ENCODE results near the gene TMTC3. TPM values are rescaled to one million over a fixed set of nuclear protein-coding genes. Genes with fewer than 3 reads are reported as not detected.

The TMTC3 gene
- total and polyA plus RNA-seq, 2 of the 8 experiments (the other 6 are each of a cell fraction or from before 2014, with no cell fraction given) = 7.0 to 45.1 TPM

DNA sequence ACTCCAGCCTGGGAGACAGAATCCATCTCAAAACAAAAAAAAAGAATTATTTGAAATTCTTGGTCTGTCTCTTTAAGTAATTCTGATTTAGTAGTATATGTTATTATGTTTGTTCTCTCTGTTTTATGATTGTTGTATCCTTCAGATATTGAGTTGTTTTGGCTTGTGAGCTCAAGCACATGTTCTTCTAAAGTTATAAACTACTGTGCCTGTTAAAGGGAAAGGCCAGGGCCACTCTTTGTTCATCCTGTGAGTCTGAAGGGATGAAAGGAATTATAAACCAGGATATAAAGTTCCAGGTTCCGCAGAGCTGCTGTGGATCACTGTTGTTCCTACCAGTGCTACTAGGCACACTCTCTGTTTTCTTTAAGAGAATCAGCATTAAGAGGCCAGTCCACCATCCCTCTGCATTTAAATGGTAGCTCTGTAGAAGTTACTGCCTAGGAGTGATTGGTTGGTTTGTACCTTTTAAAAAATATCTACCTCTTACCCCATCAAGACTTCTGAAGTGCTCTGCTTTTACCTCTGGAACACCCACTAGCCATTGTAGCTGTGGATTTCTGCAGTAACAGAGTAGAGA is 14.1 kb downstream of the TMTC3 start:
- H3K27ac ChIP-seq (ENCODE audit: low read depth, low read length) = no peak overlapping the region
- peaks cover 2 to 10% (median 6%) of the 10 kb centered on the region in 4 experiments; a peak in 4 of 7 replicates for H3K4me1 ChIP-seq (replicated peaks in 1 of 4; ENCODE audit: control insufficient read depth in 3 of 4, insufficient read depth in 4 of 4, low read length in 3 of 4)
- no peak overlapping the region for H3K14ac ChIP-seq (ENCODE audit: insufficient read length)
- ChIA-PET POLR2A (ENCODE audit: partially characterized antibody) (interaction anchor here (1.4 kb wide), 1 partner anchor 14 kb away, joined by 4 read pairs; the partner anchor contains the start of genes CEP290 and TMTC3), CTCF (ENCODE audit: partially characterized antibody) (interaction anchor here (0.5 to 1.0 kb wide), 4 partner anchors 10 to 857 kb away, joined by 3 read pairs; no protein-coding TSS in a partner anchor)
- no peak overlapping the region for H4K91ac ChIP-seq (replicated peaks; ENCODE audit: insufficient read length, low read length)
- H3K23me2 ChIP-seq (ENCODE audit: low read depth, low read length) = no peaks in the 10 kb centered on the region
- no peak for DNase-seq (ENCODE audit: low read depth in 1 of 2, low spot score in 2 of 2)
- H3K23ac ChIP-seq (ENCODE audit: insufficient read length) = no peak overlapping the region
- H3K79me1 ChIP-seq (ENCODE audit: low read depth, low read length) = no peaks in the 10 kb centered on the region
- H2AK5ac ChIP-seq (ENCODE audit: low read depth, low read length) = no peak overlapping the region
- no peak for FAIRE-seq
- no peak overlapping the region for H4K8ac ChIP-seq (ENCODE audit: extremely low read depth, insufficient read depth, low read length)
- no peak overlapping the region for H3K9ac ChIP-seq (replicated peaks in 1 of 4; ENCODE audit: extremely low read depth in 1 of 4, low read depth in 3 of 4, low read length in 3 of 4)
- no peak overlapping the region for H3K4me3 ChIP-seq (ENCODE audit: extremely low read depth in 1 of 4, insufficient read depth in 2 of 4, low read depth in 3 of 4, low read length in 4 of 4)
- H2BK120ac ChIP-seq (replicated peaks; ENCODE audit: low read depth, low read length) = no peak overlapping the region
- no peaks in the 10 kb centered on the region for H4K20me1 ChIP-seq (replicated peaks in 1 of 2; ENCODE audit: control insufficient read depth in 1 of 2, insufficient read depth in 2 of 2, low read length in 2 of 2)
- no peak overlapping the region for H4K5ac ChIP-seq (ENCODE audit: insufficient read length, low read depth, low read length)
- 91% methylated on average over 1 of the region's 1 CpG; no CpG with 5 or more reads in 1 of the 2 experiments for WGBS, 2 experiments (ENCODE audit: extremely low coverage in 1 of 2, insufficient coverage in 1 of 2, insufficient read length in 1 of 2, insufficient replicate concordance in 2 of 2, low coverage in 1 of 2, low lambda C conversion rate in 2 of 2, missing lambda C conversion rate in 1 of 2)
- no peaks in the 10 kb centered on the region for H3K9me3 ChIP-seq (ENCODE audit: insufficient read depth in 2 of 2, low read depth in 1 of 2, low read length in 1 of 2)
- peaks cover 0 to 10% of the 10 kb centered on the region in 2 experiments; a peak in 2 of 4 replicates for H3K79me2 ChIP-seq (ENCODE audit: control insufficient read depth in 1 of 2, insufficient read depth in 2 of 2, low read length in 2 of 2)
- no peak overlapping the region for H3K18ac ChIP-seq (ENCODE audit: extremely low read depth, low read length)
- H3K4ac ChIP-seq (replicated peaks; ENCODE audit: insufficient read length, low read depth, low read length) = no peak overlapping the region
- no peak overlapping the region for H2BK20ac ChIP-seq (ENCODE audit: low read length)
- H2BK12ac ChIP-seq (ENCODE audit: low read depth, low read length) = no peak overlapping the region
- no peak for TF ChIP-seq ATF3 (IDR thresholded peaks at IDR 0.05; ENCODE audit: insufficient read depth, low read depth, low read length)
- TF ChIP-seq SP2 (IDR thresholded peaks at IDR 0.05; ENCODE audit: low read length) = no peak
- no peak for TF ChIP-seq KDM1A (IDR thresholded peaks at IDR 0.05; ENCODE audit: borderline replicate concordance, low read length)
- no peak for TF ChIP-seq GTF2F1 (IDR thresholded peaks at IDR 0.05; ENCODE audit: borderline replicate concordance, low read depth, low read length)
- TF ChIP-seq SIN3A (conservative IDR thresholded peaks at IDR 0.05 in 1 of 2, IDR thresholded peaks at IDR 0.05 in 1 of 2; ENCODE audit: low read depth in 1 of 2, low read length in 2 of 2) = no peak
- TF ChIP-seq SIRT6 (IDR thresholded peaks at IDR 0.05; ENCODE audit: low read length) = no peak
- TF ChIP-seq RNF2 (IDR thresholded peaks at IDR 0.05; ENCODE audit: borderline replicate concordance, low read depth, low read length, missing control alignments, poor library complexity, severe bottlenecking) = no peak
- TF ChIP-seq CHD2 (IDR thresholded peaks at IDR 0.05; ENCODE audit: low read length) = no peak
- no peak for TF ChIP-seq BACH1 (IDR thresholded peaks at IDR 0.05; ENCODE audit: low read length)
- no peak for TF ChIP-seq PHF8 (conservative IDR thresholded peaks at IDR 0.05; ENCODE audit: low read depth, low read length)
- TF ChIP-seq CREB1 (IDR thresholded peaks at IDR 0.05) = no peak
- no peak for TF ChIP-seq YY1 (IDR thresholded peaks at IDR 0.05; ENCODE audit: low read depth, low read length)
- no peak overlapping the region for H2AFZ ChIP-seq (ENCODE audit: low read length)
- no peak overlapping the region for H3K56ac ChIP-seq (replicated peaks; ENCODE audit: insufficient read length, low read depth, low read length)
- H3K36me3 ChIP-seq (ENCODE audit: control insufficient read depth in 2 of 4, insufficient read depth in 4 of 4, low read length in 3 of 4) = peaks cover 0 to 10% (median 0%) of the 10 kb centered on the region in 4 experiments; a peak in 2 of 8 replicates
- H3K4me2 ChIP-seq (ENCODE audit: insufficient read depth in 1 of 2, low read depth in 2 of 2, low read length in 2 of 2) = no peak overlapping the region; a peak in 1 of 4 replicates
- no peak overlapping the region for H2BK15ac ChIP-seq (ENCODE audit: low read length)
- no peak overlapping the region for H2BK5ac ChIP-seq (ENCODE audit: low read depth, low read length)
- no peaks in the 10 kb centered on the region for H3K27me3 ChIP-seq (replicated peaks in 1 of 4; ENCODE audit: control insufficient read depth in 3 of 4, extremely low read depth in 1 of 4, insufficient read depth in 3 of 4, low read length in 3 of 4)

Data from H1 (cell line).